GM20000 (cell line): ENCODE results near the gene HSPB7.

ENCODE experiments used
- DNase-seq: peaks from one replicate; pipeline ENCODE4 v3.0.0; 2012; ENCODE audit warnings: low spot score
- CTCF ChIP-seq: IDR thresholded peaks from 2 replicates; pipeline ENCODE4 v1.5.1; 2012; ENCODE audit warnings: mild to moderate bottlenecking, control low read depth; ENCODE audit errors: extremely low read depth, missing control alignments

The HSPB7 gene

GRCh38 chr1:15994081-15994480 is 23.8 kb downstream of the HSPB7 start:
- DNase-seq, result no peak
- no peak for TF ChIP-seq CTCF

GRCh38 chr1:15993666-15994065 is 24.2 kb downstream of the HSPB7 start:
- TF ChIP-seq CTCF, result no peak

GRCh38 chr1:15992582-15993500 is 25.0 kb downstream of the HSPB7 start:
- TF ChIP-seq CTCF, result no peak
- DNase-seq, result no peak

More at GRCh38 chr1:15993666-15994065, 24.2 kb downstream of the HSPB7 start:
- no peak for DNase-seq

- no peak for TF ChIP-seq CTCF
- no peak for DNase-seq
These were observed 25.7 kb downstream of the HSPB7 start for GRCh38 chr1:15992187-15992553.

- DNase-seq, result no peak
- no peak for TF ChIP-seq CTCF
These were observed 26.2 kb downstream of the HSPB7 start for GRCh38 chr1:15991427-15992186.

- no peak for TF ChIP-seq CTCF
- no peak for DNase-seq
These were observed 28.1 kb downstream of the HSPB7 start for GRCh38 chr1:15989776-15990175.

- no peak for TF ChIP-seq CTCF
- DNase-seq, result no peak
These were observed 28.7 kb downstream of the HSPB7 start for GRCh38 chr1:15988856-15989736.
